ENCODE results near the gene ISG15.
"Not testable (repeated sequence)": the region's sequence is repeated elsewhere in the genome, so short reads cannot be mapped to it uniquely, and the experiment has no call there.

ISG15 gene

GRCh38 chr1:981955-982558 lies 31.2 kb upstream of the ISG15 start, which contains the start of gene PERM1:
TSS of gene PERM1 (minus strand) at chr1:982093. CDS start at chr1:981029, 1,064 bp downstream.
- Histone ChIP-seq H3K4me3 (ENCODE audit: insufficient read length, low read depth) (no peak within 1 kb of the TSS), H3K4me1 (ENCODE audit: insufficient read depth, insufficient read length) (no peaks in the 10 kb centered on the region), H3K27me3 (ENCODE audit: insufficient read depth, insufficient read length) (peaks cover 18% of the 10 kb centered on the region), H3K36me3 (ENCODE audit: insufficient read depth, insufficient read length, low read length) (no peaks in the 10 kb centered on the region), H3K9ac (ENCODE audit: insufficient read length, low read depth) (no peak within 1 kb of the TSS), H3K9me3 (ENCODE audit: insufficient read depth, low read length) (no peaks in the 10 kb centered on the region)
- DNase-seq (ENCODE audit: low read depth, low spot score) = no peak
- TF ChIP-seq SUZ12 (IDR thresholded peaks at IDR 0.05; ENCODE audit: extremely low read depth, insufficient read depth, insufficient read length) (no peak), YY1 (IDR thresholded peaks at IDR 0.05; ENCODE audit: insufficient read depth, insufficient read length) (no peak), ZNF274 (IDR thresholded peaks at IDR 0.05; ENCODE audit: low read depth, low read length) (no peak)

- DNase-seq (ENCODE audit: low read depth, low spot score) = no peak
Observed at GRCh38 chr1:982765-983436, 30.4 kb upstream of the ISG15 start.

GRCh38 chr1:983798-984475 lies 29.4 kb upstream of the ISG15 start:
- H3K36me3 ChIP-seq (ENCODE audit: insufficient read depth, insufficient read length, low read length) = no peaks in the 10 kb centered on the region
- H3K27me3 ChIP-seq (ENCODE audit: insufficient read depth, insufficient read length) = peaks cover 18% of the 10 kb centered on the region
- H3K9ac ChIP-seq (ENCODE audit: insufficient read length, low read depth) = no peak overlapping the region
- no peak for DNase-seq (ENCODE audit: low read depth, low spot score)
- no peak for TF ChIP-seq SUZ12 (IDR thresholded peaks at IDR 0.05; ENCODE audit: extremely low read depth, insufficient read depth, insufficient read length)
- TF ChIP-seq ZNF274 (IDR thresholded peaks at IDR 0.05; ENCODE audit: low read depth, low read length) = no peak
- TF ChIP-seq YY1 (IDR thresholded peaks at IDR 0.05; ENCODE audit: insufficient read depth, insufficient read length) = no peak
- no peaks in the 10 kb centered on the region for H3K4me1 ChIP-seq (ENCODE audit: insufficient read depth, insufficient read length)
- H3K4me3 ChIP-seq (ENCODE audit: insufficient read length, low read depth) = no peak overlapping the region
- H3K9me3 ChIP-seq (ENCODE audit: insufficient read depth, low read length) = no peaks in the 10 kb centered on the region

More at GRCh38 chr1:982765-983436, 30.4 kb upstream of the ISG15 start:
- Histone ChIP-seq H3K9me3 (ENCODE audit: insufficient read depth, low read length) (no peaks in the 10 kb centered on the region), H3K9ac (ENCODE audit: insufficient read length, low read depth) (no peak overlapping the region), H3K36me3 (ENCODE audit: insufficient read depth, insufficient read length, low read length) (no peaks in the 10 kb centered on the region), H3K27me3 (ENCODE audit: insufficient read depth, insufficient read length) (peaks cover 18% of the 10 kb centered on the region), H3K4me3 (ENCODE audit: insufficient read length, low read depth) (no peak overlapping the region), H3K4me1 (ENCODE audit: insufficient read depth, insufficient read length) (no peaks in the 10 kb centered on the region)
- TF ChIP-seq SUZ12 (IDR thresholded peaks at IDR 0.05; ENCODE audit: extremely low read depth, insufficient read depth, insufficient read length) (no peak), YY1 (IDR thresholded peaks at IDR 0.05; ENCODE audit: insufficient read depth, insufficient read length) (no peak), ZNF274 (IDR thresholded peaks at IDR 0.05; ENCODE audit: low read depth, low read length) (no peak)

- H3K36me3 ChIP-seq (ENCODE audit: insufficient read depth, insufficient read length, low read length) = no peaks in the 10 kb centered on the region
- peaks cover 18% of the 10 kb centered on the region for H3K27me3 ChIP-seq (ENCODE audit: insufficient read depth, insufficient read length)
- no peaks in the 10 kb centered on the region for H3K9me3 ChIP-seq (ENCODE audit: insufficient read depth, low read length)
- H3K4me3 ChIP-seq (ENCODE audit: insufficient read length, low read depth) = no peak overlapping the region
- no peak overlapping the region for H3K9ac ChIP-seq (ENCODE audit: insufficient read length, low read depth)
- no peak for DNase-seq (ENCODE audit: low read depth, low spot score)
- no peaks in the 10 kb centered on the region for H3K4me1 ChIP-seq (ENCODE audit: insufficient read depth, insufficient read length)
- no peak for TF ChIP-seq SUZ12 (IDR thresholded peaks at IDR 0.05; ENCODE audit: extremely low read depth, insufficient read depth, insufficient read length)
- TF ChIP-seq YY1 (IDR thresholded peaks at IDR 0.05; ENCODE audit: insufficient read depth, insufficient read length) = no peak
- TF ChIP-seq ZNF274 (IDR thresholded peaks at IDR 0.05; ENCODE audit: low read depth, low read length) = no peak
Observed at GRCh38 chr1:984476-984814, 28.9 kb upstream of the ISG15 start.

GRCh38 chr1:985126-985525 lies 28.2 kb upstream of the ISG15 start:
- Histone ChIP-seq H3K9ac (ENCODE audit: insufficient read length, low read depth) (no peak overlapping the region), H3K4me1 (ENCODE audit: insufficient read depth, insufficient read length) (no peaks in the 10 kb centered on the region), H3K36me3 (ENCODE audit: insufficient read depth, insufficient read length, low read length) (no peaks in the 10 kb centered on the region), H3K27me3 (ENCODE audit: insufficient read depth, insufficient read length) (peaks cover 18% of the 10 kb centered on the region), H3K9me3 (ENCODE audit: insufficient read depth, low read length) (no peaks in the 10 kb centered on the region), H3K4me3 (ENCODE audit: insufficient read length, low read depth) (no peak overlapping the region)
- TF ChIP-seq ZNF274 (IDR thresholded peaks at IDR 0.05; ENCODE audit: low read depth, low read length) (no peak), YY1 (IDR thresholded peaks at IDR 0.05; ENCODE audit: insufficient read depth, insufficient read length) (no peak)
- DNase-seq (ENCODE audit: low read depth, low spot score) = no peak

GRCh38 chr1:988061-988460 lies 25.2 kb upstream of the ISG15 start:
- not testable (repeated sequence) for H3K27me3 ChIP-seq (ENCODE audit: insufficient read depth, insufficient read length); H3K36me3 ChIP-seq (ENCODE audit: insufficient read depth, insufficient read length, low read length); H3K9me3 ChIP-seq (ENCODE audit: insufficient read depth, low read length); H3K4me3 ChIP-seq (ENCODE audit: insufficient read length, low read depth); H3K4me1 ChIP-seq (ENCODE audit: insufficient read depth, insufficient read length); DNase-seq (ENCODE audit: low read depth, low spot score); H3K9ac ChIP-seq (ENCODE audit: insufficient read length, low read depth)

GRCh38 chr1:991275-991674 lies 22.0 kb upstream of the ISG15 start:
- peaks cover 11% of the 10 kb centered on the region; the same call in 1 of the 2 replicates for H3K9me3 ChIP-seq (ENCODE audit: insufficient read depth, low read length)
- DNase-seq (ENCODE audit: low read depth, low spot score); H3K27me3 ChIP-seq (ENCODE audit: insufficient read depth, insufficient read length): not testable (repeated sequence)

More at GRCh38 chr1:991275-991674, 22.0 kb upstream of the ISG15 start:
- not testable (repeated sequence) for H3K4me3 ChIP-seq (ENCODE audit: insufficient read length, low read depth); H3K9ac ChIP-seq (ENCODE audit: insufficient read length, low read depth); H3K4me1 ChIP-seq (ENCODE audit: insufficient read depth, insufficient read length); H3K36me3 ChIP-seq (ENCODE audit: insufficient read depth, insufficient read length, low read length)
